ENCODE measurements around the gene ANO1. TPM values are rescaled to one million over a fixed set of nuclear protein-coding genes. Genes with fewer than 3 reads are reported as not detected.

ANO1 gene
- total and polyA plus RNA-seq, 2 donors (not counting 1 experiment from before 2014, with no cell fraction given): not detected

DNA sequence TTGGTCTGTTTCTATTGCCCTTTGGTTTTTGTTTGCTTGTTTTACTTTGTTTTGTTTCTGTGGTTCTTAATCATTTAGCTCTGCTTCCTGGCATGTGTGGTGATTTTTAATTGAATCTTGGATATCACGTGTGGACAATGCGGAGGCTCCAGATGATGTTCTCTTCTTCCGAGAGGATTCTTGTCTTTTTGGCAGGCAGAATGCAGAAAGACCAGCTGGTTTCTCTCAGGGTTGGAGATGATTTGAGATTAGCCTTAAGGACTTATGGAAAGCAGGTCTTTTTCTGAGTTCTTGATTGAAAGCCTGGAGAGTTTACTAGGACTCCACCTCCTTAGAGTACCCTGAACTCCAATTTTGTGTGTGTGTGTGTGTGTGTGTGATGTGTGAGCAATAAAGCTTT is 21.0 kb upstream of the ANO1 start:
- TF ChIP-seq EZH2 (IDR thresholded peaks at IDR 0.05; ENCODE audit: borderline replicate concordance, insufficient read depth, low read depth, low read length, poor library complexity, severe bottlenecking): no peak
- no peak for TF ChIP-seq CTCF (IDR thresholded peaks at IDR 0.05)
- Histone ChIP-seq H3K4me3 (ENCODE audit: control extremely low read depth in 1 of 5, extremely low read depth in 1 of 5, insufficient read depth in 1 of 5, low read depth in 2 of 5, low read length in 4 of 5) (no peak overlapping the region), H4K20me1 (ENCODE audit: control insufficient read depth, insufficient read depth, low read length, poor library complexity, severe bottlenecking) (no peaks in the 10 kb centered on the region), H3K9me3 (ENCODE audit: control extremely low read depth in 1 of 3, control insufficient read depth in 2 of 3, insufficient read depth in 1 of 3, low read length in 2 of 3) (peaks cover 0 to 5% (median 2%) of the 10 kb centered on the region in 3 donors), H3K27me3 (replicated peaks in 1 of 4; ENCODE audit: control extremely low read depth in 1 of 4, control insufficient read depth in 3 of 4, insufficient read depth in 4 of 4, low read length in 3 of 4) (peaks cover 0 to 12% (median 3%) of the 10 kb centered on the region in 4 experiments), H2AFZ (ENCODE audit: insufficient read depth, low read depth, low read length, poor library complexity, severe bottlenecking) (no peak overlapping the region), H3K9ac (ENCODE audit: low read length) (no peak overlapping the region), H3K4me1 (ENCODE audit: control insufficient read depth in 2 of 2, insufficient read depth in 2 of 2, low read length in 2 of 2) (no peaks in the 10 kb centered on the region), H3K27ac (ENCODE audit: low read length in 2 of 2) (no peak overlapping the region), H3K4me2 (replicated peaks; ENCODE audit: low read depth, low read length, poor library complexity, severe bottlenecking) (no peak overlapping the region), H3K79me2 (ENCODE audit: control insufficient read depth, insufficient read depth, low read length) (no peaks in the 10 kb centered on the region), H3K36me3 (replicated peaks in 1 of 2; ENCODE audit: control extremely low read depth in 1 of 2, control insufficient read depth in 1 of 2, extremely low read depth in 1 of 2, insufficient read depth in 2 of 2, low read length in 1 of 2) (no peaks in the 10 kb centered on the region)
- Mint-ChIP-seq H3K4me1 (no peaks in the 10 kb centered on the region), H3K27ac (no peak overlapping the region), H3K27me3 (peaks cover 18% of the 10 kb centered on the region), H3K4me3 (no peak overlapping the region), H3K9me3 (ENCODE audit: insufficient read depth) (peaks cover 2% of the 10 kb centered on the region)
- POLR2A ChIA-PET: no interaction called here
- 100% methylated on average over 2 of the region's 3 CpGs for WGBS (ENCODE audit: insufficient coverage)
- intact Hi-C loops (cut with micrococcal nuclease): no loop called here
- CTCF ChIA-PET: no interaction called here
- ATAC-seq (ENCODE audit: low read depth): no peak
- no peak for DNase-seq

- peaks cover 0 to 10% (median 1%) of the 10 kb centered on the region in 4 experiments for H3K27me3 ChIP-seq (replicated peaks in 1 of 4; ENCODE audit: control extremely low read depth in 1 of 4, control insufficient read depth in 3 of 4, insufficient read depth in 4 of 4, low read length in 3 of 4)
- H3K9ac ChIP-seq (ENCODE audit: low read length): no peak overlapping the region
- POLR2A ChIA-PET: no interaction called here
- Mint-ChIP-seq H3K27ac (no peak overlapping the region), H3K27me3 (peaks cover 14% of the 10 kb centered on the region), H3K9me3 (ENCODE audit: insufficient read depth) (no peaks in the 10 kb centered on the region), H3K4me3 (no peak overlapping the region), H3K4me1 (no peaks in the 10 kb centered on the region)
- TF ChIP-seq CTCF (IDR thresholded peaks at IDR 0.05) (no peak), EZH2 (IDR thresholded peaks at IDR 0.05; ENCODE audit: borderline replicate concordance, insufficient read depth, low read depth, low read length, poor library complexity, severe bottlenecking) (no peak)
- CTCF ChIA-PET: no interaction called here
- no peaks in the 10 kb centered on the region for H4K20me1 ChIP-seq (ENCODE audit: control insufficient read depth, insufficient read depth, low read length, poor library complexity, severe bottlenecking)
- no peaks in the 10 kb centered on the region for H3K36me3 ChIP-seq (replicated peaks in 1 of 2; ENCODE audit: control extremely low read depth in 1 of 2, control insufficient read depth in 1 of 2, extremely low read depth in 1 of 2, insufficient read depth in 2 of 2, low read length in 1 of 2)
- WGBS (ENCODE audit: insufficient coverage): 82% methylated on average over 5 of the region's 5 CpGs
- ATAC-seq (ENCODE audit: low read depth) (no peak), DNase-seq (no peak)
- no peak overlapping the region for H3K4me2 ChIP-seq (replicated peaks; ENCODE audit: low read depth, low read length, poor library complexity, severe bottlenecking)
- peaks cover 0 to 2% (median 0%) of the 10 kb centered on the region in 3 donors for H3K9me3 ChIP-seq (ENCODE audit: control extremely low read depth in 1 of 3, control insufficient read depth in 2 of 3, insufficient read depth in 1 of 3, low read length in 2 of 3)
- H2AFZ ChIP-seq (ENCODE audit: insufficient read depth, low read depth, low read length, poor library complexity, severe bottlenecking): no peak overlapping the region
- H3K4me1 ChIP-seq (ENCODE audit: control insufficient read depth in 2 of 2, insufficient read depth in 2 of 2, low read length in 2 of 2): no peaks in the 10 kb centered on the region
- no peak overlapping the region for H3K27ac ChIP-seq (ENCODE audit: low read length in 2 of 2)
- intact Hi-C loops (cut with micrococcal nuclease): no loop called here
- H3K4me3 ChIP-seq (ENCODE audit: control extremely low read depth in 1 of 5, extremely low read depth in 1 of 5, insufficient read depth in 1 of 5, low read depth in 2 of 5, low read length in 4 of 5): no peak overlapping the region
- H3K79me2 ChIP-seq (ENCODE audit: control insufficient read depth, insufficient read depth, low read length): no peaks in the 10 kb centered on the region
These were observed 18.1 kb upstream of the ANO1 start for GRCh38 chr11:70059971-70060370.

Measured in B cell (primary cell).